Measurements from ENCODE around the gene LAMA3.

LAMA3 gene

GRCh38 chr18:23825496-23825895, 136.2 kb downstream of the LAMA3 start:
- no peak for DNase-seq

- no peak for DNase-seq
These were observed 136.7 kb downstream of the LAMA3 start for GRCh38 chr18:23825978-23826405.

DNA sequence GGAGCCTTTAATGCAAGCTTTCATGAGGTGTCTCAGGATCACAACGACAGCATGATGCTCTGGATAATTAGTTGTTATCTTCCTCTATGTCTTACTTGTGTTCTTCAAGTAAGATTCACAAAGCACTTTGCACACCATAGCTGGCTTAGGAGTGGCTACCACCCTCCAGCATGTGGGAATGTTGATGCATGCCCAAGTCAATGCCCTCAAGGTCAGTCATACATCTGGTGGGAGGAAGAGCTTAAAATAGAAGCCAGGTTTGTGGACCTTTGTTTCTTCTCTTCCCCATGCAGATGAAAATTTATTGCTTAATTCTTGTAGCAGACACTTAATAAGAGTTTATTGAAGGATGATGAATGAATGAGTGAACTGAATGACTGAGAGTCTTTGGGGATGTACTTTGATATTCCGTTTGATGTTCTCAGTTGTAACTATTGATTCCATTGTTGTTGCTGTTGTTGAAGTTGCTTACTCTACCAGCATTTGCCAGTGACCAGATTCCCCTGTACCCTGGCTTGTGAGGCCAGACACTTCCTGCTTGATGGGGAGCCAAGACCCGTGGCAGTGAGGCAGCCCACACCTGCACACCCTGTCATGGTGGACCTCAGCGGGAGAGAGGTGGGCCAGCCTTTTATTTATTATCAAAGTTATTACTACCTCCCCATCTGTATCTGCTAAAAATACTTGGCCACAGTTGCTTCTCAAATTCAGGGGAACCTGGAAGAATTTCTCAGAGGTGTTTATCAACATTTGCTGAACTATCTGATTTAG, 137.8 kb downstream of the LAMA3 start:
- no peak for DNase-seq

DNA sequence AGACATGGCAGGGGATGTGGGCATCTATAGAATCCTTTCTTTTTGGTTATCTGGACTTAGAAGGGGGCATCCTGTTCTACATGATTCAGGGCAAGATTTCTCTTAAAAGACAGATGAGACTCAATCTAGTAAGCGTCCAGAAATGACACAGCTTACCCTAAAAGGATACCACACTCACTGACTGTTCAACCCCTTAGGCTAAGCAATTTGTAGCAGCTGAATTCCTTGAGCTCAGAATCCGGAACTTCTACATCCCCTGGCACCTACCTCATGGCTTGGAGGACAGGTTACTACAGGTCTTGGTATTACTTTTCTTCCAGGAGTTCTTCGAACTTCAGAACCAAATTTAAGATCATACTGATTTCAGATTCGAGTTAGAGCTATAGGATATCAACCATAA, 138.4 kb downstream of the LAMA3 start:
- no peak for DNase-seq

DNA sequence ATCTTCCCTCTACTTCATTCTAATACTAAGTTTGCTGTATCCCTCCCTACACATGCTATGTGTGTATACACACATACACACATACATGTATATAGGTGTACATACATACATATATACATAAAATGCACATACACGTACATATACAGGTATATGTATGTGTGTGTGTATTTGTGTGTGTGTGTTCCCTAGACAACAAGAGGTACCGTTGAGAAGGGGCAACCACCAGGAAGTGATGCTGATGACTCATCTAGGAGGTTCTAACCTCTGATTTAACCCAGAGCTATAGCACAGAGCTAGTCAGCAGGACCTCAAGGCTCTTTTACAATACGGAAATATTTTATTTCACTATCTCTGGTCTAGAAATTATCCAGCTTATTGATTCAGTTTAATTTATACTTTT, 139.2 kb downstream of the LAMA3 start:
- DNase-seq, result no peak

DNA sequence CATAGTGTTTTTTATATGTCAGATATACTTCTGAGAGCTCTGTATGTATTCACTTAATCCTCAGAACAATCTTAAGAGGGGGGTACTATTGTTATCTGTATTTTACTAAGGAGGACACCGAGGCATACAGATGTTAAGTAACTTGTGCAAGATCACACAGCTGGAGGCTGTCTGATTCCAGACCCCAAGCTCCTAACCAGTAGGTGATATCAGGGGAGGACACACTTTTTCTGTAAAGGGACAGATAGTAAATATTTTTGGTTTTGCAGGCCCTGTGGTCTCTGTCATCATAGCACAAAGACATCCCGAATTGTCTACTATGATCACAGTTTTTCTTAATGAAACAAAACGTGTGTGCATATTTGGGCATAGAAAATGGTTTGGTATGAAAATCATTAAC, 143.7 kb downstream of the LAMA3 start:
- DNase-seq, result no peak

DNA sequence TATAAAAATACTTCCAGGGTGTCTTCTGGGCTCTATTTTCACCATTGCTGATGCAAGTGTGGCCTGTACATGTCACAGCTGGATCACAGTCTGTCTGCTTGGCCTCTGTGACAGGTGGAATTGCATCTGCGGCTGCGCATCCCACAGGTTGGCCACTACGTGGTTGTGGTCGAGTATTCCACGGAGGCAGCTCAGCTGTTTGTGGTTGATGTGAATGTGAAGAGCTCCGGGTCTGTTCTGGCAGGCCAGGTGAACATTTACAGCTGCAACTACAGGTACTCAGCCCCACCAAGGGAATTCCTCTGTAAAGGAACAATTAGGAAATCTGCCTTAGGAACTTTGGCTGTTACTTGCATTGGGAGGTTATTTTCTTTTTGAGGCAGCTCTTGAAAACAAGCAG, 144.5 kb downstream of the LAMA3 start:
- no peak for DNase-seq

DNA sequence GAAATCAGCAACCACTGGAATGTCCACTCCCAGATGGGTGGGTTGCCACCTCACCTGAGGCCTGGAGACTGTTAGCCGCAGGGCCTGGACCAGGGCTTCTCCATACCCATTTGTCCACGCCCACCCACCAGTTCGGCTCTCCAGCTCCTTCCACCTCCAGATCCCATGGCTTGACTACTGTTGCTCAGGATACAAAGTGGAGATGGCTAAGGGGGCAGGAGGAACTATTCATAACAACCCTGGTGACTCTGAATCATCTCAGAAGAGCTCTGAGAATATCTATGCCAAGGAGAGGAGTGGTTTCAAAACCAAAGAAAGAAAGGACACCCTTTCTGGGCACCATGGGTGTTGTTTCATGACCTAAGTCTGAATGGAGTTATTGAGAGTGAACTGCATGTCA, 145.8 kb downstream of the LAMA3 start:
- no peak for DNase-seq

- no peak for DNase-seq
These were observed 146.3 kb downstream of the LAMA3 start for GRCh38 chr18:23835506-23835905.

DNA sequence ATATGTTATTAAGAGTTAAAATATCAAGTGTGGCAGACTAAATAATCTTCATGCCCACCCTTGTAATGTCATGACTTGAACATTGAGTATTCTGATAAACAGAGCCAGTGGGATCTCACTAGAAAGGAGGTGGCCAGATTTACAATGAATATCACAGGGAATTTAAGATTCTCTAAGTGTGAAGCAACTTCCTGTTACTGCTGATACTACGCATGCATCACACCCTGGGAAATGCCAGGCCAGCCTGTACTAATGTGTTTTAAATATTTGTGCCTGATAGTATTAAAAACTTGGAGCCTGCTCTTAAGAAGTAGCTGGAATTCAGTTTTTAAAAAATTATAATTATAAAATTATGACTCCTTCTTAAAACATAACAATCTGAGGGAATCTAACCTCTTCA, 148.3 kb downstream of the LAMA3 start:
- DNase-seq, result peak; percentile 23

DNA sequence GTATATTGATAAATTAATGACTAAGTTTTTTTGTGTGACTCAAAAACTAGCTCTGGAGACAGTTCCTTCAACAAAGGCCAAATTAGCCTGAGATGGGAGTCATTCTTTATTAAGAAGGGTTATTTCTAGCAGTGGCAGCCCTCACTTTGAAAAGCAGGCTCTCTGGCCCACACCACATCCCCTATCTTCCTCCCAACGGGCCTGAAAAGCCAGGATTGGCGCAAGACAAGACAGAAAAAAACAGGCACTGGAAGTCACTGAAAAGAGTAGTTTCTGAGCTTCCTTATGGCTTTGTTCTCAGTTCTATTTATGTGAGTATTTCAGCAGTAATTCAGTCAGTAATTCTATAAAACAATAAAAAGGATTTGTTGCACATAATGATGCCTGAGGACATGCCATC, 149.0 kb downstream of the LAMA3 start:
- DNase-seq, result no peak

GRCh38 chr18:23838801-23839366, 149.6 kb downstream of the LAMA3 start:
- DNase-seq, result peak; percentile 42

DNA sequence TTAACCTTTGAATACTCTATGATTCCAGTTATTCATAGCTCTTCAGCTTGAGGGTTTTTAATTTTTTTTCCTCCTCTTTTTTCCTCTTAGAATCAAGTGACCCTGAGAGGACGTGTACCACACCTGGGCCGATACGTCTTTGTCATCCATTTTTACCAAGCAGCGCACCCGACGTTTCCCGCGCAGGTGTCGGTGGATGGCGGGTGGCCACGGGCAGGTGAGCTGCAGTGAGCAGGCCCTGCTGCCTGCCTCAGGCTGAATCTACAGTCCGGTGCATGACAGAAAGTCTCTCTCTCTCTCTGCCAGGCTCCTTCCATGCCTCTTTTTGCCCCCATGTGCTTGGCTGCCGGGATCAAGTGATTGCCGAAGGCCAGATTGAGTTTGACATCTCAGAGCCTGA, 153.1 kb downstream of the LAMA3 start:
- DNase-seq, result no peak

DNA sequence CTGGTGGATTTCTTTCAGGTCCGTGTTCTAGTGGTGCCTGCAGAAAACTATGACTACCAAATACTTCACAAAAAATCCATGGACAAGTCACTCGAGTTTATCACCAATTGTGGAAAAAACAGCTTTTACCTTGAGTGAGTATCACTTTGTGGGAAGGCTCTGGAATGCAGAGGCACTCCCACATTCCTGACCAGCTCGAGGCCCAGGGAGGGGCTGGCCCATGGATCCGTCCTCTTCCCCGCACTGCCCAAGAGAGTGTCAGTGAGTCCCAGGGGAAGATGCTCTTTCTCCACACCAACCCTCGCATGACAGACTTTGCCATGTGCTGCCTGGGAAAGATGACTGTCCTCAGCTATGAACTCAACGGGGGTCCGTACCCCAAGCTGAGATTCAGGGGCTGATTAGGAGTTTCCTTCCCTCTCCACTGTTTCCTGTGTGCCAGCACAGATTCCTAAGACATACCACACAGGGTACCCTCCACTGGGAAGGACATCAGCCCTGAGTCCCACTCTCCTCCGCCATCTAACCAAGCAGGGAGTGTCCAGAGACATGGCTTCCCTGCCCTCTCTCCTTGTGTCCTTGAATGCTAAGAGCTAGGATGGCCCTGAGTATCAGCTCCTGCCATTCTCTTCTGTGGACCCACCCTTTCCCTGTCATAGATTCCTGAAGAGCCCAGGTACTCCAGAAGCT, 155.9 kb downstream of the LAMA3 start:
- no peak for DNase-seq

DNA sequence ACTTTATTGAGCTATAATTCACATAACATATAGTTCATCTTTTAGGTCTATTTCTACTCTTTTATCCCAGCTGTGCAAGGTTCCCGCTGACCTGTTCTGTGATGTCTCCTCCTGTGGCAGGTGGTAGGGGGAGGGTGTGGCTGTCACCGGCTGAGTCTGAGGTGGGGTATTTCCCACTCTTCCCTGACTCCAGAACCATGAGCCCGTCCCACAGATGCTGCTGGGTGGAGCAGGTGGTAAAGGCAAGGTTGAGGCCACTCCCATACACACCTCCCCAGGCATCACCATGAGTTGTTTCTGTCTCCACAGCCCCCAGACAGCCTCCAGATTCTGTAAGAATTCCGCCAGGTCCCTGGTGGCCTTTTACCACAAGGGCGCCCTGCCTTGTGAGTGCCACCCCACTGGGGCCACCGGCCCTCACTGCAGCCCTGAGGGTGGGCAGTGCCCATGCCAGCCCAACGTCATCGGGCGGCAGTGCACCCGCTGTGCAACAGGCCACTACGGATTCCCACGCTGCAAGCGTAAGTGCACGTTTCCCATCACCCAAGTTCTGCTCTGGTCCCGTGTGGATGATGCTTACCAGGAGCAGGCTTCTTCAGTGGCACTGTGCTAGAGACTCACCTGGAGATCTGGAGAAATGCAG, 156.9 kb downstream of the LAMA3 start:
- no peak for DNase-seq

- DNase-seq, result no peak
These were observed 158.2 kb downstream of the LAMA3 start for GRCh38 chr18:23847321-23847986.

GRCh38 chr18:23849141-23849540, 159.9 kb downstream of the LAMA3 start:
- no peak for DNase-seq

DNA sequence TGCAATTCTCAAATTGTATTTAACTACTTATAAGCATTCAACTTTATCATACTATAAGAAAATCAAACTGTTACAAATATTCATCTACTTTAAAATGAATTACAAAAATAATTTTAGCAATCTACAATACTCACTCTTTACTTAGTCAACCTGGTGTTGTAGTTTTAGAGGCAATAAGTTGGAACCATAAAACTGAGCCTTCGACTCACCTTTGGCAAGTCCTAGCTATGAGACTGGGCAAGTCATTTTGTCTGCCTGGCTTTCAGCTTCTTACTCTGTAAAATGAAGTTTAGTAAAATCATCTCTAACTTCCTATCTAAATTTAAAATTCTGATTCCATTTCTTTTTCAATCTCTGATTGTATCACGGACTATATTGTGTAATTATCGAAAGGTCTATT, 161.0 kb downstream of the LAMA3 start:
- DNase-seq, result no peak

DNA sequence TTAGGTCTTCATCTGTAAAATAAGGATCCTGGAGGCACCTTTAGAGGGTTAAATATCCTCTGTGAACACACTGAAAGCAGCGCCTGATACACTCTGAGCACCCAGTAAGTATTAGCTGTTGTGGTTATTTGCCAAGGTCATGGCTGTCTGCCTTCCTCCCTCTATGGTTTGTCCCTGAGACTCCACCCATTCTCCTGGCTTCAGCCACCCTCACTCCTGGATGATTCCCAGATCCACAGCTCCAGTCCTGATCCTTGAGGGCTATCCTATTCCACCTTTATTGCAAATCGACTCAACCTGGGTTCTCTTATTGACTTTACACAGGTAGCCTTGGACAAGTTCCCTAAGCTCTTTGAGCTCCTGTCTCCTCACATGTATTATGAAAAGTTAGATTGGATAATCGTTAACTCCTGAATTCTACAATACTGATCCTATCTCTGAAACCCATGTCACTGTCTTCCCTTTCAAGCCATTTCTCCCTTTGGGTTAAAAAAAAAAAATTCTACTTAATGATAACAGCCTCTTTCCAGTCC, 162.3 kb downstream of the LAMA3 start:
- no peak for DNase-seq

DNA sequence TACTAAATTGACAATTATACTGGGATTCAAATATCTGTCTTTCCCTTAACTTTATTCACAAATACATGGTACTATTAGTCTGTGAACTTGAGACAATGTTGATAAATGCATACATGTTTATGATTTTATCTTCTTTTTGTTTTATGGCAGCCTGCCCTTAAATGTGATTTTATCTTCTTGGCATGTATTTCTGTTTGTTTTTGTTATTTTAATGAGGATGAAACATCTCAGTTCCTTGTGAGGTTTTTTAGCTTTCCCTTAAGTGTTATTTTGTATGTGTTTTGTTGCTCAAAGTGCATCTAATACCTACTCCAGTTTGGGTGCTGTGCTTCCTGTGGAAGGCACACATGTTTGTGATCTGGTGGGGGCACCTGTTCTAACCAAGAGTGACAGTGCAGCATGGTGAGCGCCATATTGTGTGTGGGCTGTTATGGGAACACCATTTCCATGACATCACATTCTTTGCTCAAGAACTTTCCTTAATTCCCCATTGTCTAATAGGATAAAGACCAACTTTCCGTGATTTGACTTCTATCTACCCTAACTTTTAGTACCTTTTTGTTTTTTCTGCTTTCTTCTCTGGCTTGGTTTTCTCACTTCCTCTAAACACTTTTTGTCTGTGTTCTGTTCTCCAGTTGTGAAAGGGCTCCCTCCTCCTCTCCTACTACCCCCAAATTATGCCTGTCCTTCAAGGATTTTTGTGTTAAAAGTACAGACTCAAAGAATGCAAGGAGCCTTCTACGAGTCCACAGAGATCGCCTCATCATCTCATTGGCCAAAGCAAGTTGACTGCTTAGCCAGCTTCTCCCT, 163.2 kb downstream of the LAMA3 start:
- DNase-seq, result no peak

- DNase-seq, result no peak
These were observed 164.4 kb downstream of the LAMA3 start for GRCh38 chr18:23853448-23854195.

Measured in amniotic stem cell (primary cell).